Pancreas (tissue), 10 donors: ENCODE data around the gene EFCAB13. TPM values are rescaled to one million over a fixed set of nuclear protein-coding genes. Genes with fewer than 3 reads are reported as not detected.
"Not testable (repeated sequence)": the region's sequence is repeated elsewhere in the genome, so short reads cannot be mapped to it uniquely, and the experiment has no call there.

Experiments used
- ATAC-seq, 4 donors: fragments of 200-7000 bp; cut with Tn5 transposase; one replicate each; pipeline versions ENCODE4 v1.8.0 to v1.9.1; 2020; ENCODE audit warnings: mild to moderate bottlenecking in 4 of 4, moderate library complexity in 4 of 4
- DNase-seq, 6 donors: peaks; one replicate each; pipeline ENCODE4 v3.0.0-alpha.2; 2020
- FAIRE-seq: peaks from 2 replicates; lab custom pipeline; 2012; peaks lifted over from hg19 to GRCh38; lab: Jason Lieb, UNC
- H3K27ac ChIP-seq, 4 donors: fragments of 200-600 bp; sonication (generic); 1 replicate in 3 of 4; 2 replicates in 1 of 4; pipeline versions ENCODE4 v1.5.0 to v1.8.0; 2020
- H3K27me3 ChIP-seq, 4 donors: fragments of 200-600 bp; one replicate each; pipeline ENCODE4 v1.8.0; 2021
- H3K36me3 ChIP-seq, 3 donors: fragments of 200-600 bp; sonication (generic) in 1 of 3; one replicate each; pipeline versions ENCODE4 v1.5.0 to v1.8.0; 2020 to 2021
- H3K4me1 ChIP-seq, 3 donors: fragments of 200-600 bp; one replicate each; pipeline ENCODE4 v1.8.0; 2021
- H3K4me3 ChIP-seq, 4 donors: fragments of 200-600 bp; sonication (generic) in 2 of 4; one replicate each; pipeline versions ENCODE4 v1.5.0 to v1.8.0; 2020 to 2021
- H3K9me3 ChIP-seq, 4 donors: fragments of 200-600 bp; one replicate each; pipeline ENCODE4 v1.8.0; 2021
- whole genome bisulfite sequencing, 2 donors: extraction: QIAGEN DNeasy Blood & Tissue Kit; methylation state at CpG; one replicate each; pipeline ENCODE4 v1.1.7; 2013; 5-methylcytosine and 5-hydroxymethylcytosine counted together
- intact Hi-C, 3 donors: fragments of 100-400 bp; cut with DNase I; formaldehyde crosslinking; loops; one replicate each; pipeline versions ENCODE4 v1.11.1 to v1.14.2; 2022
- polyA plus RNA-seq, 2 donors: library from polyadenylated mRNA; stranded (reverse); fragments of 200-250 nt; gene quantifications; one replicate each; pipeline ENCODE4 v1.2.3, GENCODE V29; 2013
- total RNA-seq, 6 donors: library from RNA; stranded (reverse); fragmentation: NEBNext Ultra II Directional in 4 of 6; extraction: Animal tissue kit (Norgen Biotek cat#: 25700) in 4 of 6; gene quantifications; one replicate each; pipeline versions ENCODE4 v1.2.1 to v1.2.4, GENCODE V29; 2021 to 2023
- TF ChIP-seq, protein P1 (sequence below), 4 donors: fragments of 200-600 bp; sonication (generic) in 3 of 4; IDR thresholded peaks; one replicate each; pipeline versions ENCODE4 v1.5.0 to v1.8.0; 2021; ENCODE audit warnings: antibody characterized with exemption in 4 of 4
- donor health status: healthy with polysubstance abuse.
- donor health status: DM: no; HTN: no; CAD: no; lungs with moderate emphysema.
- donor health status: DM: no; HTN: no; CAD: no.
- donor health status: control.
- donor health status: control.
- donor health status: Bipolar disorder and iron deficiency.
- donor health status: DM: yes; HTN: yes; CAD: no.
- donor health status: DM: no; HTN: no; CAD: no.
- donor health status: DM: no; HTN: no; CAD: no.
- donor health status: DM: yes; HTN: yes; CAD: no.

Gene EFCAB13
- total and polyA plus RNA-seq, 8 donors, result 0.46 to 6.7 (median 1.9) TPM

DNA sequence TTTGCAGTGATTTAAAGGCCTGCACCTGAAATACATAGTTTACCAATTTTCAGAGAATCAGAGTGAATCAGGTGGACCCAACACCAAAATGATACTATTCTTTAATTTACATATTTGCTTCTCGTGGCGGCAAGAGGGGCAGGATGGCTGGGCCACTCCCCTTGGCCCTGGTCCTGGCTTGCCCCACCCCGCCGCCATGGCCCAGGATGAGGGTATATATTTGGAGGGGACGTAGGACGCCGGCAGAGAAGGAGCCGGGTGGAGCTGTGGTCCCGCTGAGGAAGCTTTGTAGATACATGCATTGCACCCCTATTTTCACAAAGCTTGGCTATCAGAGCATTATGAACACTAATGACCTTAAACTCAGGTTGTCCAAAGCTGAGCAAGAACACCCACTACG lies 43.5 kb downstream of the EFCAB13 start:
- Histone ChIP-seq H3K27me3 (no peaks in the 10 kb centered on the region), H3K9me3 (no peaks in the 10 kb centered on the region), H3K4me3 (no peak overlapping the region), H3K4me1 (no peaks in the 10 kb centered on the region), H3K36me3 (no peaks in the 10 kb centered on the region), H3K27ac (no peak overlapping the region)
- FAIRE-seq (no peak), DNase-seq (no peak), ATAC-seq (no peak)
- intact Hi-C loops, result no loop called here
- TF ChIP-seq, protein P1, sequence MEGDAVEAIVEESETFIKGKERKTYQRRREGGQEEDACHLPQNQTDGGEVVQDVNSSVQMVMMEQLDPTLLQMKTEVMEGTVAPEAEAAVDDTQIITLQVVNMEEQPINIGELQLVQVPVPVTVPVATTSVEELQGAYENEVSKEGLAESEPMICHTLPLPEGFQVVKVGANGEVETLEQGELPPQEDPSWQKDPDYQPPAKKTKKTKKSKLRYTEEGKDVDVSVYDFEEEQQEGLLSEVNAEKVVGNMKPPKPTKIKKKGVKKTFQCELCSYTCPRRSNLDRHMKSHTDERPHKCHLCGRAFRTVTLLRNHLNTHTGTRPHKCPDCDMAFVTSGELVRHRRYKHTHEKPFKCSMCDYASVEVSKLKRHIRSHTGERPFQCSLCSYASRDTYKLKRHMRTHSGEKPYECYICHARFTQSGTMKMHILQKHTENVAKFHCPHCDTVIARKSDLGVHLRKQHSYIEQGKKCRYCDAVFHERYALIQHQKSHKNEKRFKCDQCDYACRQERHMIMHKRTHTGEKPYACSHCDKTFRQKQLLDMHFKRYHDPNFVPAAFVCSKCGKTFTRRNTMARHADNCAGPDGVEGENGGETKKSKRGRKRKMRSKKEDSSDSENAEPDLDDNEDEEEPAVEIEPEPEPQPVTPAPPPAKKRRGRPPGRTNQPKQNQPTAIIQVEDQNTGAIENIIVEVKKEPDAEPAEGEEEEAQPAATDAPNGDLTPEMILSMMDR (IDR thresholded peaks at IDR 0.05), result no peak
- 94 to 95% methylated on average over 10 of the region's 10 CpGs for WGBS, 2 donors

DNA sequence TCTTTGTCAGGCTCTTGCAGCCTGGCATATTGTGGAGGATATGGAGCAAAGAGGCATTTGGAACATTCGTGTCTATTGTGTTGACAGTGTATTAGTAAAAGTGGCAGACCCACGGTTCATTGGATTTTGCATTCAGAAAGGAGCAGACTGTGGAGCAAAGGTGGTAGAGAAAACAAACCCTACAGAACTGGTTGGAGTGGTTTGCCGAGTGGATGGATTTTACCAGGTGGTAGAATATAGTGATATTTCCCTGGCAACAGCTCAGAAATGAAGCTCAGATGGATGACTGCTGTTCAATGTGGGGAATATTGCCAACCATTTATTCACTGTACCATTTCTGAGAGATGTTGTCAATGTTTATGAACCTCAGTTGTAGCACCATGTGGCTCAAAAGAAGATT lies 44.5 kb downstream of the EFCAB13 start:
- H3K36me3 ChIP-seq, result no peaks in the 10 kb centered on the region
- H3K27me3 ChIP-seq, result no peaks in the 10 kb centered on the region
- DNase-seq (no peak), ATAC-seq (peak in 2 of 4 donors; percentile 43 to 63), FAIRE-seq (no peak)
- H3K27ac ChIP-seq, result no peak overlapping the region
- no peaks in the 10 kb centered on the region for H3K4me1 ChIP-seq
- no peaks in the 10 kb centered on the region for H3K9me3 ChIP-seq
- TF ChIP-seq, protein P1 (IDR thresholded peaks at IDR 0.05), result no peak
- intact Hi-C loops, result no loop called here
- WGBS, 2 donors, result 10 to 20% methylated on average over 3 of the region's 3 CpGs
- H3K4me3 ChIP-seq, result no peak overlapping the region

DNA sequence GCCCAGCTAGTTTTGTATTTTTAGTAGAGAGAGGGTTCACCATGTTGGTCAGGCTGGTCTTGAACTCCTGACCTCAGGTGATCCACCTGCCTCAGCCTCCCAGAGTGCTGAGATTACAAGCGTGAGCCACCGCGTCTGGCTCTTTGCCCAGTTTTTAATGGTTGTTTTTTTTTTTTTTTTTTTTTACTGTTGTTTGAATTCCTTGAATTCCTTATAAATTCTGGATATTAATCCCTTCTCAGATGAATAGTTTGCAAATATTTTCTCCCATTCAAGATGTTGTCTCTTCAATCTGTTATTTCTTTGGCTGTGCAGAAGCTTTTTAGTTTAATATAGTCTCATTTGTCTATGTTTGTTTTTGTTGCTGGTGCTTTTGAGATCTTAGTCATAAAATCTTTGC lies 47.1 kb downstream of the EFCAB13 start:
- H3K9me3 ChIP-seq, DNase-seq, H3K27me3 ChIP-seq, ATAC-seq, H3K36me3 ChIP-seq, H3K4me1 ChIP-seq, H3K27ac ChIP-seq, H3K4me3 ChIP-seq, FAIRE-seq, intact Hi-C loops: not testable (repeated sequence)
- 39 to 63% methylated on average over 3 of the region's 3 CpGs for WGBS, 2 donors

DNA sequence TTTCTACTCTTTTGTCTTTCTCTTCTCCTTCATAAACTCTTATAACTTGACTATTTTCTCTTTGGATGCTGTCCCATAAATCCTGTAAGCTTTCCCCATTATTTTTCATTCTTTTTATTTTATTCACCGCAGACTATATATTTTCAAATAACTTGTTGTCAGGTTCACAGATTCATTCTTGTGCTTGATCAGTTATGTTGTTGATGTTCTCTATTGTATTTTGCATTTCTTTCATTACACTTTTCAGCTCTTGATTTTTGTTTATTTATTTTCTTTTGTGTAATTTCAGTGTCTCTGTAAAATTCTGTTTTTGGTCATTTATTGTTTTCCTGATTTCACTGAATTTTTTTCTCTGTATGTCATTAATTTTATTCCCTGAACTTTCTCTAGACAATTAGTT lies 49.2 kb downstream of the EFCAB13 start:
- Histone ChIP-seq H3K27me3 (no peaks in the 10 kb centered on the region), H3K4me1 (no peaks in the 10 kb centered on the region), H3K9me3 (no peaks in the 10 kb centered on the region), H3K27ac (no peak overlapping the region), H3K4me3 (no peak overlapping the region), H3K36me3 (no peaks in the 10 kb centered on the region)
- FAIRE-seq (no peak), ATAC-seq (no peak), DNase-seq (no peak)
- intact Hi-C loops, result no loop called here
- 97 to 100% methylated on average over 1 of the region's 1 CpG for WGBS, 2 donors
- TF ChIP-seq, protein P1 (IDR thresholded peaks at IDR 0.05), result no peak

DNA sequence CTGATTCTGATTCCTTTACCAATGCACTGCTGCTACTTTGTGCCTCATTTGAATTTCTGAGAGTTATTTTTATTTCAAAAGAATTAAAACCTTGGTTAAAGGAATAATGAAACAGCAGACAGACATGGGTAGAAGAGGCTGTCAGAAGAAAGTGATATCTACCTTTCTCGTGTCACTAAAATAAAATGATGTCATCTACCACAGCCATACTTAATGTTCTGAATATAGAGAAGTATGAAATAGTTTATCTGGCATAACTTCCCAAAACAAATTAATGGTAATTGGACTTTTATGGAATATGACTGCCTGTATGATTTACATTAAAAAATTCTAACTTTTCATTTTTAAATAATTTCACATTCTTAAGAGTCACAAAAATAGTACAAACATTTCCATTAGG lies 52.5 kb downstream of the EFCAB13 start:
- Histone ChIP-seq H3K36me3 (no peaks in the 10 kb centered on the region), H3K9me3 (no peaks in the 10 kb centered on the region), H3K4me3 (no peak overlapping the region), H3K4me1 (no peaks in the 10 kb centered on the region), H3K27me3 (no peaks in the 10 kb centered on the region), H3K27ac (no peak overlapping the region)
- WGBS, 2 donors, result 83 to 84% methylated on average over 1 of the region's 1 CpG
- FAIRE-seq, result no peak
- ATAC-seq, result no peak
- TF ChIP-seq, protein P1 (IDR thresholded peaks at IDR 0.05), result no peak
- intact Hi-C loops, result no loop called here
- no peak for DNase-seq

DNA sequence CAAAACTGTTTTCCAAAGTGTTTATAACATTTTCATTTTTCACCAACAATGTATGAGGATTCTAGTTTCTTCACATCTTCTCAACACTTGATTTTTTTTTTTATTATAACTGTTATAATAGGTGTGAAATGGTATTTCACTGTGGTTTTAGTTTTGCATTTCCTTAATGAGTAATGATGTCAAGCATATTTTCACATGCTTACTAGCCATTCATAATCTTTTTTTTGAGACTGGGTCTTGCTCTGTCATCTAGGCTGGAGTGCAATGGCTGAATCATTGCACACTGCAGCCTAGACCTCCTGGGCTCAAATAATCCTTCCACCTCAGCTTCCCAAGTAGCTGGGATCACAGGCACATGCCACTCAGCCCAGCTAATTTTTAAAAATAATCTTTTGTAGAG lies 65.1 kb downstream of the EFCAB13 start:
- no peaks in the 10 kb centered on the region for H3K9me3 ChIP-seq
- no peaks in the 10 kb centered on the region for H3K27me3 ChIP-seq
- no peak overlapping the region for H3K27ac ChIP-seq
- no peaks in the 10 kb centered on the region for H3K36me3 ChIP-seq
- ATAC-seq (no peak), DNase-seq (no peak), FAIRE-seq (no peak)
- no peaks in the 10 kb centered on the region for H3K4me1 ChIP-seq
- intact Hi-C loops, result no loop called here
- TF ChIP-seq, protein P1 (IDR thresholded peaks at IDR 0.05), result no peak
- no peak overlapping the region for H3K4me3 ChIP-seq

DNA sequence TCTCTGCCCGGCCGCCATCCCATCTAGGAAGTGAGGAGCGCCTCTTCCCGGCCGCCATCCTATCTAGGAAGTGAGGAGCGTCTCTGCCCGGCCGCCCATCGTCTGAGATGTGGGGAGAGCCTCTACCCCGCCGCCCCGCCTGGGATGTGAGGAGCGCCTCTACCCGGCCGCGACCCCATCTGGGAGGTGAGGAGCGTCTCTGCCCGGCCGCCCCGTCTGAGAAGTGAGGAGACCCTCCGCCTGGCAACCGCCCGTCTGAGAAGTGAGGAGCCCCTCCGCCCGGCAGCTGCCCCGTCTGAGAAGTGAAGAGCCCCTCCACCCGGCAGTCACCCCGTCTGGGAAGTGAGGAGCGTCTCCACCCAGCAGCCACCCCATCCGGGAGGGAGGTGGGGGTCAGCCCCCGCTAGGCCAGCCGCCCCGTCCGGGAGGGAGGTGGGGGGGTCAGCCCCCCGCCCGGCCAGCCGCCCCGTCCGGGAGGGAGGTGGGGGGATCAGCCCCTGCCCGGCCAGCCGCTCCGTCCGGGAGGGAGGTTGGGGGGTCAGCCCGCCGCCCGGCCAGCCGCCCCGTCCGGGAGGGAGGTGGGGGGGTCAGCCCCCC lies 73.9 kb downstream of the EFCAB13 start:
- 96 to 97% methylated on average over 15 to 49 of the region's 49 CpGs for WGBS, 2 donors
- intact Hi-C loops, H3K27me3 ChIP-seq, H3K36me3 ChIP-seq, H3K27ac ChIP-seq, ATAC-seq, H3K9me3 ChIP-seq, FAIRE-seq, H3K4me3 ChIP-seq, H3K4me1 ChIP-seq: not testable (repeated sequence)
- DNase-seq, result peak in 1 of 6 donors; percentile 48
